Cardiac septum (tissue), 1 donor: ENCODE measurements around the gene ATG16L1. TPM values are rescaled to one million over a fixed set of nuclear protein-coding genes. Genes with fewer than 3 reads are reported as not detected.

Experiments used
- total RNA-seq: library from RNA; stranded (reverse); fragmentation: NEBNext Ultra II Directional; extraction: Animal tissue kit (Norgen Biotek cat#: 25700); gene quantifications from one replicate; pipeline ENCODE4 v1.2.1, GENCODE V29; 2021
- donor health status: DM: no; HTN: no; CAD: no.

ATG16L1 gene
- total RNA-seq, 1 donor from 2014 or later = 17.5 TPM

Other genes with a start within 250 kb of the ATG16L1 start
- gene NGEF, start 238.4 kb upstream of the ATG16L1 start, total RNA-seq = 0.24 TPM
- not detected for gene NEU2, start 219.0 kb upstream of the ATG16L1 start, total RNA-seq
- 6.2 TPM for gene INPP5D, start 191.3 kb upstream of the ATG16L1 start, total RNA-seq
- not detected for gene SAG, start 56.1 kb downstream of the ATG16L1 start, total RNA-seq
- gene DGKD, start 102.8 kb downstream of the ATG16L1 start, total RNA-seq = 100 TPM